SK-N-SH (cell line): Measurements from ENCODE around the gene TRPC4AP.

Source experiments
- TAF1 ChIP-seq: IDR thresholded peaks from 2 replicates; pipeline ENCODE4 v1.6.1; 2012; ENCODE audit warnings: low read depth, mild to moderate bottlenecking, low read length, moderate library complexity, borderline replicate concordance
- TF ChIP-seq, protein P1 (sequence below): fragments of 200-600 bp; sonication (generic); IDR thresholded peaks from 2 replicates; pipeline ENCODE4 v1.6.1; 2017; ENCODE audit warnings: antibody characterized with exemption, mild to moderate bottlenecking, moderate library complexity

DNA sequence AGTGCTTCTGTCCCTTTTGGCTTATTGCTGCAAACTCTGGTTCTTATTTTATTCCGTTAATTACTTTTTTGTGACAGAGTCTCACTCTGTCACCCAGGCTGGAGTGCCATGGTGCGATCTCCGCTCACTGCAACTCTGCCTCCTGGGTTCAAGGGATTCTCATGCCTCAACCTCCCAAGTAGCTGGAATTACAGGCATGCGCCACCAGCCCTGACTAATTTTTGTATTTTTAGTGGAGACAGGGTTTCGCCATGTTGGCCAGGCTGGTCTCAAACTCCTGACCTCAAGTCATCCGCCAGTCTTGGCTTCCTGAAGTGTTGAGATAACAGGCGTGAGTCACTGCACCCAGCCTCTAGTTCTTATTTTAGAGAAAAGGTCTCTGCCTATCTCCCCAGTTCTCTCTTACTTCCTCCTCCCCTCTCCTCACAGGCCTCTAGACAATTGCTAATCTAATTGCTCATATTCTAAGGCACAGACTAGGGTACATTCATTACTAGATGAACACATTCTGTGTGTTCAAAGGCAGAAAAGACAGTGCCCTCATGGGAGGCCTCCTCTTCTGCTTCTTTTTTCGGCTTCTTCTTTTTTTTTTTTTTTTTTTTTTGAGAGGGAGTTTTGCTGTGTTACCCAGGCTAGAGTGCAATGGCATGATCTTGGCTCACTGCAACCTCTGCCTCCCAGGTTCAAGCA, 27.6 kb upstream of the TRPC4AP start:
- TF ChIP-seq TAF1, result no peak
- TF ChIP-seq, protein P1, sequence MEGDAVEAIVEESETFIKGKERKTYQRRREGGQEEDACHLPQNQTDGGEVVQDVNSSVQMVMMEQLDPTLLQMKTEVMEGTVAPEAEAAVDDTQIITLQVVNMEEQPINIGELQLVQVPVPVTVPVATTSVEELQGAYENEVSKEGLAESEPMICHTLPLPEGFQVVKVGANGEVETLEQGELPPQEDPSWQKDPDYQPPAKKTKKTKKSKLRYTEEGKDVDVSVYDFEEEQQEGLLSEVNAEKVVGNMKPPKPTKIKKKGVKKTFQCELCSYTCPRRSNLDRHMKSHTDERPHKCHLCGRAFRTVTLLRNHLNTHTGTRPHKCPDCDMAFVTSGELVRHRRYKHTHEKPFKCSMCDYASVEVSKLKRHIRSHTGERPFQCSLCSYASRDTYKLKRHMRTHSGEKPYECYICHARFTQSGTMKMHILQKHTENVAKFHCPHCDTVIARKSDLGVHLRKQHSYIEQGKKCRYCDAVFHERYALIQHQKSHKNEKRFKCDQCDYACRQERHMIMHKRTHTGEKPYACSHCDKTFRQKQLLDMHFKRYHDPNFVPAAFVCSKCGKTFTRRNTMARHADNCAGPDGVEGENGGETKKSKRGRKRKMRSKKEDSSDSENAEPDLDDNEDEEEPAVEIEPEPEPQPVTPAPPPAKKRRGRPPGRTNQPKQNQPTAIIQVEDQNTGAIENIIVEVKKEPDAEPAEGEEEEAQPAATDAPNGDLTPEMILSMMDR, result no peak
